HG03558 (cell line): ENCODE results near the gene RDH5.

Experiments used
- ATAC-seq: cut with Tn5 transposase; IDR thresholded peaks from one replicate; pipeline ENCODE4 v1.9.1; 2021; ENCODE audit warnings: moderate number of reproducible peaks; ENCODE audit not compliant: unreplicated experiment; ENCODE audit errors: extremely low read depth

Gene RDH5

GRCh38 chr12:55711786-55712553, 8.2 kb upstream of the RDH5 start:
- no peak for ATAC-seq

- no peak for ATAC-seq
These were observed 7.3 kb upstream of the RDH5 start for GRCh38 chr12:55712700-55713415.

DNA sequence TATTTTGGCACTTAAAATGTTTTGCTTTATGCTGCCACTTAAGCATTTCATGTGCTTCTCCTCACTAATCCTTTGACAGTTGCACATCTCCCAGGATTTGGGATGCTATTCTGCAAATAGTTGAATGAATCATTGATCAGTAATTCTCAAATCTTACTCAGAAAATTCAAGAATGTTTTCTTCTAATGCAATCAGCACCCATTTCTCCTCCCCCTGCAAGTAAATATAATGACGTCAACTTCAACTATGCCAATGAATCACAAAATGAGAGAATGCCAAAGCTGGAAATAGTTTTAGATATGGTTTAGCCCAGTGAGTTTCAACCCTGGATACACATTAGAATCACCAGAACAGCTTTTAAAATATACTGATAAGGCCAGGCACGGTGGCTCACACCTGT, 6.5 kb upstream of the RDH5 start:
- no peak for ATAC-seq

DNA sequence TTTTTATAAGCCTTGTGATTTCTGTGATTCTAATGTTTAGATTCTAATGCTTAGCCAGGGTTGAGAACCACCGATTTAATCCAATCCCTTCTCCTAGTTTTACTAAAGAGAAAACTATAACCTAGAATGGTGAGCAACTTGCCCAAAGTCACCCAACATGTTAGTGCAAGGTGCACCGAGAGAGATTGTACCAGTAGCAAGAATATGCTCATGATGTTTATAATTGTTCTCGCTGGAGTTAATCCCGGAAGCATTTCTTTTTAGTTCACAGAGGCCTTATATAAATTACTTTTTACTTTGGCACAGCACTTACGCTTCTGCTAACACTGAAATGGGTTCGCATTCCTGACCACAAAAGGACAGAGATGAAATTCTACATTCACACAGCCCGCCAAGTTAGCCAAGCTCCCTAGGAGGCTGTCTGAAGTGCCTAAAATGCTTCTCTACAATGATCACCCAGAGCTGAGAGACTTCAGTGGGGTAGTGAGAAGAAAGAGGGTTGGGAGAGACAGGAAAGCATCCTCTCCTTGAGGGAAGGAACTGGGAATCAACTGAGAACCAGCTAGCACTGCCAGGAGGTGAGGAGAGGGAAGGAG, 4.9 kb upstream of the RDH5 start:
- ATAC-seq = no peak

GRCh38 chr12:55715833-55716581, 4.2 kb upstream of the RDH5 start, which contains the start of gene BLOC1S1:
Gene BLOC1S1, plus strand, starts transcription at chr12:55716046. Its CDS starts 6 bp downstream, at chr12:55716052.
- ATAC-seq = peak; percentile 76

DNA sequence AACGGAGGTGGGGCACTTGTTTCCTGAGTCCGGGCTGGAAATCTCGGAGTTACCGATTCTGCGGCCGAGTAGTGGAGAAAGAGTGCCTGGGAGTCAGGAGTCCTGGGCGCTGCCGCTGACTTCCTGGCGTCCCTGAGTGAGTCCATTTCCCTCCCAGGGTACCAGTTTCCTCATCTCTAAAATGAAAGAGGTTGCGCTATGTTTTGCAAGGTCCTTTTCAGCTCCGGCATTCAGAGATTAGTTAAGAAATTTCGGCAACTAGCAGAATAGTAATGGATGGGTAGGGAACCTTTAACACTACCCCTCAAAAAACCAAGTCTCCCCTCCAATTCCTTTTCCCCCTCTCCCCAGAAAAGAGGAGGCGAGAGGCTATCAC, 3.6 kb upstream of the RDH5 start:
- ATAC-seq = peak; percentile 18

DNA sequence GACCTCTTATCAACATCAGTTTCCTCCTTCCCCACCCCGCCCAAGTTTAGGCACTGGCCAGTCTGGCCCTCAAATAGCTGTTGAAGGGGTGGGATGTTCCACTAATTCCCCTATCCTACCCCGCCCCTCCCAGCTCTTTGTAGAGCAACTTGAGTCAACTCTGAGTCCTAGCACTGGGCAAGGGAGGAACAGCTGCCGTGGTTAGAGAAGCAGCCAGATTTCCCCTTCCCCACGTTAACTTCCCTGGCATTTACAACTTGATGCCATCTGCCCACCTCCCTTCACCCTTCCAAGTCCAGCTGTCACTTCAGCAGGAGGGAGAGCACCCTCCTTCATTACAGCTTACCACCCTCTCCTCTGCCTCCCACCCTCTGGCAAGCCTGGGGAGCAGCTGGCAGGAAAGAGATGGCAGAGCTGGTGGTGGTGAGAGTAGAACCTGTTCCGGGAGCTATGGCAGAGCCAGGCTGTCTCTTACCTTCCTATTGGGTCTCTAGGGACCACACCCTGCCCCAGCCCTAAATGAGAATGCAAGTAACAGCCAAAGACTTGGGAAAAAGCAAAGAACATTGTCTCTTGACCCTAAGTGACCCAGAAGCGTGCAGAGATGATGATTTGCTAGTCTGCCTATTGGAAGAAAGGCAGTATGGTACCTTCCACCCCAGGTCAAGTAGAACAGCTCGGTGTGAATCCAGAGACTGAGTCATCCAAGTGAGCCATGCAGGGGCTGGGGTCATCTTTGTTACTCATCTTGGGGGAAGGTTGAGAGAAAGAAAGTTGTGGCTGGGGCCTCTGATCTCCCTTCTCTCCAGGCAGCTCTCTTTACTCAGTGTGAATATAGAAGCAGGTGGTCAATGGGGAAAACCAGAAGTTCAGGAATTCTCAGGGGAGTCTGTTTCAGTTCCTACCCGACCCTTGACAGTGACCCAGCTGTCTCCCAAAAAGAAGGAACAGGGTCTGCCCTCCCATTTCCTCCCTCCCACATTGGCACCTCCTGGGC, 2.9 kb upstream of the RDH5 start:
- ATAC-seq = no peak

DNA sequence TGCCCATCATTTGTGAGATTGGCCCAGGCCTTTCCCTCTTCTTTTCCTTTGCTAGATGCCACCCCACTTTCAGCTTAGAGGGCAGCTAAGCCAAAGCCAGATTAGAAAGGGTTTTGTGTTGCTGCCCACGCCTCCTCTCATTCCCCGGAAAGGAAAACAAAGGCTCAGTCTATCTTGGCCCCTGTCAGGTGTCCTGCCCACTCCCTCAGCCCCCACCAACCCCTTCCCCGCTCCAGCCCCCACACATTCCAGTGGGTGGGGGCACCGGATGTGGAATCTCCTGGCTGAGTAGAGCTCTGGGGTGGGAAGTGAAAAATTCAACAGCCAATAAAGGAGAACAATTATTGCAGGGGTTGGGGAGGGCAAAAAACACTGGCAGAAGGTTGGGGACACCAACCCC, 2.2 kb upstream of the RDH5 start:
- no peak for ATAC-seq

DNA sequence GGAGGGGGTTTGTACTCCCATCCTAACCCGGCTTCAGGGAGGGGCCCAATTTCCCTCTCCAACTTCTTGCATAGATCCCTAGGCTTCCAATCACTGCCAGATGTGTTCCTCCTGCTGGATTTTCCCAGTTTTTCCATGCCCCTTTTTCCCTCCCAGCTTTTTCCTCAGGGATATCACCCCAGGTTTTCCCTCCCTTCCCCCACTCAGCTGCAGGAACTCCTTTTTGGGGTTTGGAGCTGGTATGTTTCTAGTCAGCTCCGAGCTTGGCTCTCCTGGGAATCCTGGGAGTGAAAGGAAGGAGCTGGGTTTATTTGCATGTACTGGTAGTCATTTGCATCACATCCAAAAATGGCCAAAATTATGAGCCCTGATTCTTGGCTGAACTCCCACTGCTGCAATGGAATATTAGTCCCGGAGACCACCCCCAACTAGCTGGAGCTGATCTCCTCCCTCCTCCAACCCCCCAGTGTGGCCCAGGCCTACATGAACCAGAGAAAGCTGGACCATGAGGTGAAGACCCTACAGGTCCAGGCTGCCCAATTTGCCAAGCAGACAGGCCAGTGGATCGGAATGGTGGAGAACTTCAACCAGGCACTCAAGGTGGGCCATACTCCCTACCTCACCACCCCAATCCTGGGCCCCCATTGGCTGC, 1.4 kb upstream of the RDH5 start:
- no peak for ATAC-seq

GRCh38 chr12:55719371-55719770, 822 bp upstream of the RDH5 start:
- ATAC-seq = no peak

DNA sequence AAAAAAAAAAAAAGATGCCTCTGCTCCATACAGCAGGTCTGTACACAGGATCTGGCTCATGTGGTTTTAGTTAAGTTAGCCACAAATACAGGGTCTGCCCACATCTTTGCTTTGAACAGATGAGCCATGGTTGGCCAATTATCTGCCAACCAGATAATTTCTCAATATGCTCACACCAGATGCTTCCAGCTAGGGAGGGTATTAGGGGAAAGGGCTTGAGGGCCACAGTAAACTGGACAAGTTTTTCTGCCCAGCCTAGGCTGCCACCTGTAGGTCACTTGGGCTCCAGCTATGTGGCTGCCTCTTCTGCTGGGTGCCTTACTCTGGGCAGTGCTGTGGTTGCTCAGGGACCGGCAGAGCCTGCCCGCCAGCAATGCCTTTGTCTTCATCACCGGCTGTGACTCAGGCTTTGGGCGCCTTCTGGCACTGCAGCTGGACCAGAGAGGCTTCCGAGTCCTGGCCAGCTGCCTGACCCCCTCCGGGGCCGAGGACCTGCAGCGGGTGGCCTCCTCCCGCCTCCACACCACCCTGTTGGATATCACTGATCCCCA, 776 bp downstream of the RDH5 start:
- ATAC-seq = no peak

- no peak for ATAC-seq
These were observed 1.5 kb downstream of the RDH5 start for GRCh38 chr12:55721601-55722213.

DNA sequence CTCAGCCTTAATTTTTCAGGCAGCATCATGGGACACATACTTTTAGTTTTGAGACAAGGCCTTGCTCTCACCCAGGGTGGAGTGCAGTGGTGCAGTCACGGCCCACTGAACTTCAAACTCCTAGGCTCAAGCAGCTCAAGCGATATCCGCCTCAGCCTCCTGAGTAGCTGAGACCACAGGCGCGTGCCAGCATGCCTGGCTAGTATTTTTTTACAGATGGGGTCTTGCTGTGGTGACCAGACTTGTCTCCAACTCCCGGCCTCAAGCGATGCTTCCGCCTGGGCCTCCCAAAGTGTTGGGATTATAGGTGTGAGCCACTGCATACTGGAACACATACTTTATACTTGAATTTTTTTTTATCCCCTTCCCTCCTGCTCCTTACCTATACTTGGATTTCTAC, 2.8 kb downstream of the RDH5 start:
- no peak for ATAC-seq

- no peak for ATAC-seq
These were observed 3.5 kb downstream of the RDH5 start for GRCh38 chr12:55723516-55724225.

DNA sequence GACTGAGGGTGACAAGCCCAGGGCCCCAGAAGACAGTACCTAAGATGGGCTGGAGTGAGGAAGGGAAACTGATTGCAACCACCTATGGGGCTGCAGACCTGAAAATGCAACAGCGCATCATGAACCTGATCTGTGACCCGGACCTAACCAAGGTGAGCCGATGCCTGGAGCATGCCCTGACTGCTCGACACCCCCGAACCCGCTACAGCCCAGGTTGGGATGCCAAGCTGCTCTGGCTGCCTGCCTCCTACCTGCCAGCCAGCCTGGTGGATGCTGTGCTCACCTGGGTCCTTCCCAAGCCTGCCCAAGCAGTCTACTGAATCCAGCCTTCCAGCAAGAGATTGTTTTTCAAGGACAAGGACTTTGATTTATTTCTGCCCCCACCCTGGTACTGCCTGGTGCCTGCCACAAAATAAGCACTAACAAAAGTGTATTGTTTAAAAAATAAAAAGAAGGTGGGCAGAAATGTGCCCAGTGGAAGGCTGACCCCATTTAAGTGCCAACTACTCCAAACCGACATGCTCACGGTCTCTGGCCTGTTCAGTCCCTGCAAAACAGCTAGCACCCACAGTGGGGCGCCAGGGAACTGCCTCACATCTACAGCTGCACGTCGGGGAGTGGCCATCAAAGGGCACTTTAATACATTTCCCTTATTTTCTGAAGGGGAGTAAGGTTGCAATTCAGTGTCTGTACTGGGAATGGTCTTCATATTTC, 4.2 kb downstream of the RDH5 start:
- ATAC-seq = no peak

DNA sequence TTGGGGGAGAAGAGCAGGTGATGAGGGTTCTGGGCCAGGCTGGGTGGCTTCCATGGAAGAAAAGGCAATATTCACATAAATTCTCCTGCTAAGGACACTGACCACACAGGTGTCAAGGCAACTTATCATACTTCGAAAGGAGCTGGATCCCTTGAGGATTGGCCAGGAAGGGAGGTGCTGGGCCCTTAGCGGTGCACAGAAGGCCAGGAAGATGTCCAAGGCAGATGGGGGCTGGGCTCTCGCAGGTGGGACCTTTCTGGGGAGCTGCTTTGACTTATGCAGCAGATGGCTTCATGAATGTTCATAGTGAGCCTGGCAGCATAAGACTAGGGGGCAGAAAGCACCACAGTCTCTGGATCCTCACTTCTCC, 4.7 kb downstream of the RDH5 start:
- ATAC-seq = no peak

GRCh38 chr12:55725556-55725955, 5.4 kb downstream of the RDH5 start:
- no peak for ATAC-seq
